Parathyroid adenoma (tissue), 2 donors: ENCODE data around the gene EPHA3.

Experiments used
- H2AFZ ChIP-seq: fragments of 300-600 bp; sonication (generic); one replicate; pipeline ENCODE4 v1.7.0; 2017; ENCODE audit warnings: antibody characterized with exemption, mild to moderate bottlenecking
- H3K27ac ChIP-seq: fragments of 300-600 bp; sonication (generic); one replicate; pipeline ENCODE4 v1.7.0; 2017
- H3K27me3 ChIP-seq: fragments of 300-600 bp; sonication (generic); one replicate; pipeline ENCODE4 v1.7.0; 2017; ENCODE audit warnings: low read length; ENCODE audit not compliant: control insufficient read depth, insufficient read depth
- H3K36me3 ChIP-seq: fragments of 300-600 bp; sonication (generic); one replicate; pipeline ENCODE4 v1.7.0; 2017; ENCODE audit warnings: low read length; ENCODE audit not compliant: control insufficient read depth, insufficient read depth
- H3K4me1 ChIP-seq: fragments of 300-600 bp; sonication (generic); one replicate; pipeline ENCODE4 v1.7.0; 2017; ENCODE audit warnings: control low read depth
- H3K4me2 ChIP-seq: fragments of 300-600 bp; sonication (generic); one replicate; pipeline ENCODE4 v1.7.0; 2017; ENCODE audit warnings: low read length
- H3K4me3 ChIP-seq: fragments of 300-600 bp; sonication (generic); one replicate; pipeline ENCODE4 v1.7.0; 2017; ENCODE audit warnings: low read depth, low read length
- H3K79me2 ChIP-seq: fragments of 300-600 bp; sonication (generic); one replicate; pipeline ENCODE4 v1.7.0; 2017; ENCODE audit warnings: control low read depth
- H3K9ac ChIP-seq: fragments of 300-600 bp; sonication (generic); one replicate; pipeline ENCODE4 v1.7.0; 2017; ENCODE audit warnings: mild to moderate bottlenecking
- H3K9me3 ChIP-seq: fragments of 300-600 bp; sonication (generic); one replicate; pipeline ENCODE4 v1.7.0; 2017; ENCODE audit warnings: low read length; ENCODE audit not compliant: control insufficient read depth
- CTCF ChIP-seq: fragments of 300-600 bp; sonication (generic); IDR thresholded peaks from one replicate; pipeline ENCODE4 v1.7.0; 2017; ENCODE audit warnings: antibody characterized with exemption, mild to moderate bottlenecking
- donor health status: primary hyperparathyroidism.

The EPHA3 gene

GRCh38 chr3:89402051-89402450, 294.6 kb downstream of the EPHA3 start:
- H3K4me2 ChIP-seq: no peak overlapping the region
- H3K4me3 ChIP-seq: no peak overlapping the region
- H2AFZ ChIP-seq: no peak overlapping the region
- H3K36me3 ChIP-seq: no peaks in the 10 kb centered on the region
- no peak for TF ChIP-seq CTCF
- no peaks in the 10 kb centered on the region for H3K9me3 ChIP-seq
- no peaks in the 10 kb centered on the region for H3K4me1 ChIP-seq
- no peaks in the 10 kb centered on the region for H3K79me2 ChIP-seq
- H3K27ac ChIP-seq: no peak overlapping the region
- H3K27me3 ChIP-seq: no peaks in the 10 kb centered on the region
- no peak overlapping the region for H3K9ac ChIP-seq

GRCh38 chr3:89405176-89405575, 297.8 kb downstream of the EPHA3 start:
- H3K27me3 ChIP-seq: no peaks in the 10 kb centered on the region
- no peaks in the 10 kb centered on the region for H3K36me3 ChIP-seq
- H3K4me2 ChIP-seq: no peak overlapping the region
- H3K4me1 ChIP-seq: no peaks in the 10 kb centered on the region
- no peak overlapping the region for H2AFZ ChIP-seq
- no peak overlapping the region for H3K27ac ChIP-seq
- H3K4me3 ChIP-seq: no peak overlapping the region
- no peaks in the 10 kb centered on the region for H3K9me3 ChIP-seq
- H3K9ac ChIP-seq: no peak overlapping the region
- no peaks in the 10 kb centered on the region for H3K79me2 ChIP-seq
- no peak for TF ChIP-seq CTCF

GRCh38 chr3:89405593-89405992, 298.2 kb downstream of the EPHA3 start:
- no peak for TF ChIP-seq CTCF
- Histone ChIP-seq H3K79me2 (no peaks in the 10 kb centered on the region), H3K36me3 (no peaks in the 10 kb centered on the region), H3K4me2 (no peak overlapping the region), H3K4me1 (no peaks in the 10 kb centered on the region), H3K27ac (no peak overlapping the region), H2AFZ (no peak overlapping the region), H3K27me3 (no peaks in the 10 kb centered on the region), H3K9me3 (no peaks in the 10 kb centered on the region), H3K9ac (no peak overlapping the region), H3K4me3 (no peak overlapping the region)

GRCh38 chr3:89411201-89411600, 303.8 kb downstream of the EPHA3 start:
- Histone ChIP-seq H2AFZ (no peak overlapping the region), H3K9ac (no peak overlapping the region), H3K36me3 (no peaks in the 10 kb centered on the region), H3K4me3 (no peak overlapping the region), H3K9me3 (no peaks in the 10 kb centered on the region), H3K27me3 (no peaks in the 10 kb centered on the region), H3K4me1 (no peaks in the 10 kb centered on the region), H3K27ac (no peak overlapping the region), H3K4me2 (no peak overlapping the region), H3K79me2 (no peaks in the 10 kb centered on the region)
- TF ChIP-seq CTCF: no peak

GRCh38 chr3:89414270-89414669, 306.8 kb downstream of the EPHA3 start:
- Histone ChIP-seq H3K9ac (no peak overlapping the region), H3K27ac (no peak overlapping the region), H2AFZ (no peak overlapping the region), H3K9me3 (no peaks in the 10 kb centered on the region), H3K79me2 (no peaks in the 10 kb centered on the region), H3K4me2 (no peak overlapping the region), H3K4me3 (no peak overlapping the region), H3K36me3 (no peaks in the 10 kb centered on the region), H3K4me1 (no peaks in the 10 kb centered on the region), H3K27me3 (no peaks in the 10 kb centered on the region)
- no peak for TF ChIP-seq CTCF
